Head of caudate nucleus (tissue), 42 donors: ENCODE measurements around the gene ASMTL.
"Not testable (repeated sequence)": the region's sequence is repeated elsewhere in the genome, so short reads cannot be mapped to it uniquely, and the experiment has no call there.

Experiments
- DNase-seq, 42 donors: peaks; one replicate each; pipeline versions ENCODE4 v3.0.0 to v3.0.0-alpha.2; 2020 to 2021; ENCODE audit warnings: mixed read lengths in 7 of 42
- intact Hi-C: fragments of 100-400 bp; cut with DNase I; formaldehyde crosslinking; loops from one replicate; pipeline ENCODE4 v1.15.0; 2022

ASMTL gene, protein sequence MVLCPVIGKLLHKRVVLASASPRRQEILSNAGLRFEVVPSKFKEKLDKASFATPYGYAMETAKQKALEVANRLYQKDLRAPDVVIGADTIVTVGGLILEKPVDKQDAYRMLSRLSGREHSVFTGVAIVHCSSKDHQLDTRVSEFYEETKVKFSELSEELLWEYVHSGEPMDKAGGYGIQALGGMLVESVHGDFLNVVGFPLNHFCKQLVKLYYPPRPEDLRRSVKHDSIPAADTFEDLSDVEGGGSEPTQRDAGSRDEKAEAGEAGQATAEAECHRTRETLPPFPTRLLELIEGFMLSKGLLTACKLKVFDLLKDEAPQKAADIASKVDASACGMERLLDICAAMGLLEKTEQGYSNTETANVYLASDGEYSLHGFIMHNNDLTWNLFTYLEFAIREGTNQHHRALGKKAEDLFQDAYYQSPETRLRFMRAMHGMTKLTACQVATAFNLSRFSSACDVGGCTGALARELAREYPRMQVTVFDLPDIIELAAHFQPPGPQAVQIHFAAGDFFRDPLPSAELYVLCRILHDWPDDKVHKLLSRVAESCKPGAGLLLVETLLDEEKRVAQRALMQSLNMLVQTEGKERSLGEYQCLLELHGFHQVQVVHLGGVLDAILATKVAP

DNA sequence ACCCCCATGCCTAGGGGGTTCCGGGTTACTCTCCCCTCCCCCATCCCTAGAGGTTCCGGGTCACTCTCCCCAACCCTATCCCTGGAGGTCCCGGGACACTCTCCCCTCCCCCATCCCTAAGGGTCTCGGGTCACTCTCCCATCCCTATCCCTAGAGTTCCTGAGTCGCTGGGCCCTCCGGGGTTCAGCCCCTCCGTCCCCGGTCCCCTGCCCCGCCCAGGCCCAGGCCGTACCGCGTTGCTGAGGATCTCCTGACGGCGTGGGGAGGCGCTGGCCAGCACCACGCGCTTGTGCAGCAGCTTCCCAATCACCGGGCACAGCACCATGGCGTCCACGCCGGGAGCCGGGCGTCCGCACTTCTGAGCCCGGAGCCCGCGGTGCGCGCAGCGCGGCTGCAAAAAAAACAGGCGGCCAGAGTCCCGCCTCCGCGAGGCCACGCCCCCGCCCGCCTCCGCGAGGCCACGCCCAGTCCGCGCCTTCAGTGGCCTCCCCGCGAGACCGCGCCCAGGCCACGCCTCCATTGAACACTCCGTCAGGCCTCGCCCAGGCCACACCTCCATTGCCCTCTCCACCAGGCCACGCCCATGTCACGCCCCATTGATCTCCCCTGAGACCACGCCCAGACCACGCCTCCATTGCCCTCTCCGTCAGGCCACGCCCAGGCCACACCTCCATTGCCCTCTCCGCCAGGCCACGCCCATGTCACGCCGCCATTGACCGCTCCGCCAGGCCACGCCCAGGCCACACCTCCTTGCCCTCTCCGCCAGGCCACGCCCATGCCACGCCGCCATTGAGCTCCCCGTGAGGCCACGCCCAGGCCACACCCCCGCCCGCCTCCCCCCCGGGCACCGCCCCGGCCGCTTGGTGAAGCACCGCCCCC is at the start of gene ASMTL:
ASMTL (minus strand) TSS at position 394 of the 879 bp plus-strand sequence; CDS start at position 325, 69 bp downstream.
- peak; percentile 99 to 100 (median 100) for DNase-seq
- intact Hi-C loops = loop anchor here (2.0 to 10.0 kb wide), 3 partner anchors 60 to 872 kb away; partner anchors contain the start of genes AKAP17A and SLC25A6

DNA sequence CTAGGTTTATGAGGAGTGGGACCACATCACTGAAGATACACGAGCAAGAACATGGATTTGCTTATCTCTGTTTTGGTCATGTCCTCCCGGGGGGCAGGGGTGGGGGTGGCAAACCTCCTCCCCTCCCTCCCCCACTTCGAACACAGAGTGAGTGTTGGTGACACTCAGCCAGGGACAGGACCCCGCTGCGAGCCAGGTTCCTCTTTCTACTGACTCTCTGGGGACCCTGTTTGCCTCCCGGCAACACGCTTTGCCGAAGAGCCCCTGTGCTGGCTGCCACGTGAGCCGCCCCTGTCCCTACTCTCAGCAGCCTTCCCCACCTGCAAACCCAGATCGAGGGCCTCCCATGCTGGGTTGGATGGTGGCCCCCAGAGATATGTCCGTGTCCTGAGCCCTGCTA is 49.5 kb upstream of the ASMTL start:
- DNase-seq = peak in 1 of 42 donors; percentile 16
- intact Hi-C loops = no loop called here

DNA sequence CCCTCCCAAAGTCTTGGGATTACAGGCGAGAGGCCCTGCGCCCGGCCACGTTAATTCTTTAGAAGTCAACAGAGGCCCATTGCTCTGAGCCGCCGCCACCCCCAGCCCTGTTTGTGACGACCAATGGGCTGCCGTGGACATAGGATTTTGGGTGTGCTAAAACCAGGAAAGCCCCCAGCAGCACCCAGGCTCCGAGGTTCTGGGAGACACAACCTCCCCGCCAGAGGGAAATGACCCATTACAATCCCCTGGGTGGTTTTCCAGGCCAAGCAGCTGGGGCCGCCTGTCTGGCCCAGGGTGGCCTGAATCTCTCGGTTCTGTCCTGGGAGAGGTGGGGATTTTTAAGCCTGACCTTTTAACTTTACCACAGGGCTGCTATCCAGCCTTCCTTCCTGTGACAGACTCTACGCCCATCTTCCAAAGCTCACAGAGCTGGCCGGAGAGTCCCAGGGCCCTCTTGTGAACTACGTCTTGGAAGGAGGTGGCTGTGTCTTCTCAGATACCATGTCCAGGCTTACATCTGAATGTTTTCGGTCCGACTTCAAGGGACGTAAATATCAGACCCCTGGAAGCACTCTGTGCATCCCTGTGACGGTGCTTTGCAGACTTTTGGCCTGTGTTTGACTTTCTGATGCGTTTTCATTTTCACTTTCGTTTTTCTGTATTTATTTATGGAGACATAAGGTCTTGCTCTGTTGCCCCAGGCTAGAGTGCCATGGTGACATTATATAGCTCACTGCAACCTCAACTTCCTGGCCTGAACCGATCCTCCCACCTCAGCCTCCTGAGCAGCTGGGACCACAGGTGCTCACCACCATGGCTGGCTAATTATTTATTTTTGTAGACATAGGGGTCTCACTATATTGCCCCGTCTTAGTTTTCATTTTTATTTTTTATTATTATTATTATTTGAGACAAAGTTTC is 48.3 kb upstream of the ASMTL start:
- intact Hi-C loops = no loop called here
- peak in 1 of 42 donors; percentile 19 for DNase-seq

DNA sequence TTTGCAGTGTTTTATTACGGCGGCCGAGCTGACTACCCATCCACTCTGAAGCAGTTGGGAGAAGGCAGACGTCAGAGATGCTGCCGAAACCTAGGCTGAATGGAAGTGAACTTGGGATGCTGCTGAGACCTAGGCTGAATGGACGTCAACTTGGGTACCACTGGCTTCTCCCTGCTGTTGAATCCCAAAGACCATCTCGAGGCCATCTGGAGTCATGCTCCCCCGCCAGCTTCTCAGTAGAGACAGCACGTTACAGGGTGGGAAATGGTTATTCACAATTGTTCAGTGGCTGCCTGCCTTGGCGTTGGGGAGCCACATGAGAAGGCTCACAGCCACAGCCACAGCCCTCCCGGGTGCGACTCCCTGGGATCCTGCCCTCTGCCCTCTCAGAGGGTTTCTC is 43.4 kb upstream of the ASMTL start:
- intact Hi-C loops = no loop called here
- no peak for DNase-seq

DNA sequence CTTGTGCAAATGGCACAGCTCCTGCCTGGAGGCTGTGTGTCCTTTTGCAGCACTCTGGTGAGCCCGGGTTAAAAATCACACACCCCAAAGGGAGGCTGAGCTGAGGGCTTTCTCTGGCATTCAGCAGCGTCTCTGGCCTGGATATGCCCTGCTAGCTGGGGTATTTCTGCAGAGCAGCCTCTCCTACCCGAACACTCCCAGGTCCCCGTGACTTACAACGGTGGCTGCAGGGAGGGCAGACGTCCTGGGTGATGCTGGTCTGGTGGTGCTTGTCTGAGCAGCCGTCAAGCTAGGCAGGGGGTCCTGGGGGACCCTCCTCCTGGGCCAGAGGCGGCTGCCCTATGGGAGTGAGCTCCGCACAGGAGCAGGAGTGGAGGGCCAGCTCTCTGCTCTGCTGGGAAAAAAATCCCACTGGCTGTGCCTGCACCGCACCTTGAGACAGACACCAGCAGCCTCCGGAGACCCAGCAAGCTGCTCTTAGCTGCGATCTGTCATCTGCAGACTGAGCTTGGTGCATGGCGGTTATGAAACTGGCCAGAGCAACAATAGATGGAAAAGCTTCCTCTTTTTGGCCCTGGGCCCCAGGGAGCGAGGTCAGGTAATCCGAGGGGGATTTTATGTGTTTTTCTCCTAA is 41.3 kb upstream of the ASMTL start:
- DNase-seq = peak in 3 of 42 donors; percentile 5 to 41 (median 8)
- intact Hi-C loops = no loop called here

DNA sequence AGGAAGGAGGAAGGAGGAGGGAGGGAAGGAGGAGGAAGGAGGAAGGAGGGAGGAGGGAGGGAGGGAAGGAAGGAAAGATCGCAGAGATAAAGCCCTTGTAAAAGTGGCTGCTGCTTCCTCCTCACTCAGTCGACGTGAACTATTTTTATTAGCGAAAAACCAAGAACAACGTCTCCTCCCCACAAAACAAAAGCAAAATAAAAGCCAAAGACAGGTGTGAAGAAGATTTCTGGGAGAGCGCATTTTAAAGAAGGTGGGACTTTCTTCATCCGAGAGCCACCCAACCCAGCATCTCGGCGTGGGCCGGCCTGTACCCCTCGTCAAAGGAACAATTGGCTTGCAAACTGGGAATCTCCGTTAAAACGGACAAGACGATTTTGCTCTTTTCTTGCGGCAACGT is 40.7 kb upstream of the ASMTL start:
- peak in 2 of 42 donors; percentile 19 to 36 for DNase-seq
- intact Hi-C loops = no loop called here

DNA sequence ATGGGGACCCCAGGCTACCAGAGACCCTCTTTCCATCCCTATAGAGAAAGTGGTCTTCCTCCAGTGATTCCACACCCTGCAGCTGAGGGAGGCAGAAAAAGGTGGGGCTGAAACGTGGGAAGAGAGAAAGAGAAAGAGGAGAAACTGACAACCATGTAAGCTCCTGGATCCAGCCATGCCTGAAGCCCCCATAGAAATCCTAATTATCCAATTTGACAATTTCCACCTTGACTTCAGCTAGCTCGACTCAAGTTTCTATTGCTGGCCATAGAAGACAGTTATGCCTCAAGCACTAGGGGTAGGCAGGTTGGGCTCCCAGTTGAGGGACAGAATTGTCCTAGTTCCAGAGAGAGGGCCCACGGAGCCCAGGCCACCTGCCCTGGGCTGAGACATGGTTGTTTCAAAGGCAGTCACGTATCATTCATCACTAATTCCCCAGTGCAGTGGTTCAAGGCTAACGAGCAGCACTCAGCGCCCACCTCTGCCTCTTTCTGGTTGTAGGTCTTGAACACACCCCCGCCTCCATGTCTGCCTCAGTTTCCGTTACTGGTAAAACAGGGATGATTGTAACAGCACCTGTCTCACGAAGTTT is 39.8 kb upstream of the ASMTL start:
- intact Hi-C loops = no loop called here
- DNase-seq = peak in 1 of 42 donors; percentile 17

DNA sequence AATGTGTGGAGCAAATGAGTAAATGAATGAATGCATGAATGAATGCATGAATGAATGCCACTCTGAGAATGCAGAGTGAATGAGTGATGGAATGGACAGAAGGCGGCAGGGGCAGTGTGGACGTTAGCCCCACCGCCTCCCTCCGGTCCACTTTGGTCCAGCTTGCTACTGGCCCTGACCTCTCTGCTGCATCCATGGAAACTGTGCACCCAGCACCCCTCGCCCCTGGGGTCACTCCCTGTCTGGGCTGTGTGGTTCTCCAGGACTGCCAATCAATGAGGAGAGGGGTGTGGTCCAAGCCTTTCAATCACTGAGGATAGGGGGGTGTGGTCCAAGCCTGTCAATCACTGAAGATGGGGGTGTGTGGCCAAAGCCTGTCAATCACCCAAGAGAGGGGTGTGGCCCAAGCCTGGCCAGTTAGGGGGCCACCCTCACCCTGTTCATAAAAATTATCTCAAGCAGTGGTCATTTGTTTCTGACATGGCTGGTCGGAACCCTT is 39.2 kb upstream of the ASMTL start:
- intact Hi-C loops = no loop called here
- DNase-seq = peak in 2 of 42 donors; percentile 16 to 21

DNA sequence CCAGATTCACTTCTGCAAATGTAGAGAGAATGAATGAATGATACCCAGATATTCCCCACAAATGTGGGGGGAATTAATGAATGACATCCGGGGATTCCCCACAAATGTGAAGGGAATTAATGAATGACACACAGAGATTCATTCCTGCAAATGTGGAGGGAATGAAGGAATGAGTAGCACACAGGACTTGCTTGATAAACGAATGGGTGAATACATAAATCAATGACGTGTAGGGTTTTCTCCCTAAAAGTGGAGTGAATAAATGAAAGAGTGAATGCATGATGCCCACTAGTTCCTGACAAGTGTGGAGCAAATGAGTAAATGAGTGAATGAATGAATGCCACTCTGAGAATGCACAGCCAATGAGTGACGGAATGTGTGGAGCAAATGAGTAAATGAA is 38.5 kb upstream of the ASMTL start:
- intact Hi-C loops, DNase-seq: not testable (repeated sequence)

DNA sequence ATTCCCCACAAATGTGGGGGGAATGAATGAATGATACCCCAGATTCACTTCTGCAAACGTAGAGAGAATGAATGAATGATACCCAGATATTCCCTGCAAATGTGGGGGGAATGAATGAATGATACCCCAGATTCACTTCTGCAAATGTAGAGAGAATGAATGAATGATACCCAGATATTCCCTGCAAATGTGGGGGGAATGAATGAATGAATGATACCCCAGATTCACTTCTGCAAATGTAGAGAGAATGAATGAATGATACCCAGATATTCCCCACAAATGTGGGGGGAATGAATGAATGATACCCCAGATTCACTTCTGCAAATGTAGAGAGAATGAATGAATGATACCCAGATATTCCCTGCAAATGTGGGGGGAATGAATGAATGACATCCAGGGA is 38.0 kb upstream of the ASMTL start:
- intact Hi-C loops, DNase-seq: not testable (repeated sequence)

DNA sequence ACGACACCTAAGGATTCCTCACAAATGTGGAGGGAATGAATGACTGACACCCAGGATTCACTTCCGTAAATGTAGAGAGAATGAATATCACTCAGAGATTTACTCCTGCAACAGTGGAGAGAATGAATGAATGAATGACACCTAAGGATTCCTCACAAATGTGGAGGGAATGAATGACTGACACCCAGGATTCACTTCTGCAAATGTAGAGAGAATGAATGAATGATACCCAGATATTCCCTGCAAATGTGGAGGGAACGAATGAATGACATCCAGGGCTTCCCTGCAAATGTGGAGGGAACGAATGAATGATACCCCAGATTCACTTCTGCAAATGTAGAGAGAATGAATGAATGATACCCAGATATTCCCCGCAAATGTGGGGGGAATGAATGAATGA is 36.6 kb upstream of the ASMTL start:
- intact Hi-C loops, DNase-seq: not testable (repeated sequence)

DNA sequence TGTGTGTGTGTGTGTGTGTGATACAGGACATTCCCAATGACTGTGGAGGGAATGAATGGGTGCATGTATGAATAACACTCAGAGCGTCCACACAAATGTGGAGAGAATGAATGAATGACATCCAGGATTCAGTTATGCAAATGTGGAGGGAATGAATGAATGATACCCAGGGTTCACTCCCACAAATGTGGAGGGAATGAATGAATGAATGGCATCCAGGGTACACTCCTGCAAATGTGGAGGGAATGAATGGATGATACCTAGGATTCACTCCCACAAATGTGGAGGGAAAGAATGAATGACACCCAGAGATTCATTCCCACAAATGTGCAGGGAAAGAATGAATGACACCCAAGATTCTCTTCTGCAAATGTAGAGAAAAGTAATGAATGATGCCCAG is 36.0 kb upstream of the ASMTL start:
- intact Hi-C loops = no loop called here
- DNase-seq = no peak

DNA sequence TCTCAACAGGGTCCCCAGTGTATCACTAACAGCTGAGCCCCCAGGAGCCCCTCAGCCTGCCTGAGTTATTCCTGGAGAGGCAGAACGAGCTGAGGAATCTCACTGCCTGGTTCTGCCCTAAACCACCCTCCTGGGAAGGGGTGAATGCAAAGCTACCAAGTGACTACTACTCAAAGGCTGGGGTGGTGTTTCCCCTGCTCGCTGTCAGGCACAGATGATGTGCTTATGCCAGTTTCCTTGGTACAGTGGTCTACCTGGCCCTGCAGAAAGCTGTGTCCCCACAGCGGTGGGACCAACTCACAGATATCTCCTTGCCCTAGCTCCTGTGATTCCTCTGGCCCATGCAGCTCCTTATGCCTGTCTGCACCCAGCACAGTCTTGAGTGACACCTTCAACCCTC is 35.4 kb upstream of the ASMTL start:
- peak in 2 of 42 donors; percentile 7 to 8 for DNase-seq
- intact Hi-C loops = no loop called here

DNA sequence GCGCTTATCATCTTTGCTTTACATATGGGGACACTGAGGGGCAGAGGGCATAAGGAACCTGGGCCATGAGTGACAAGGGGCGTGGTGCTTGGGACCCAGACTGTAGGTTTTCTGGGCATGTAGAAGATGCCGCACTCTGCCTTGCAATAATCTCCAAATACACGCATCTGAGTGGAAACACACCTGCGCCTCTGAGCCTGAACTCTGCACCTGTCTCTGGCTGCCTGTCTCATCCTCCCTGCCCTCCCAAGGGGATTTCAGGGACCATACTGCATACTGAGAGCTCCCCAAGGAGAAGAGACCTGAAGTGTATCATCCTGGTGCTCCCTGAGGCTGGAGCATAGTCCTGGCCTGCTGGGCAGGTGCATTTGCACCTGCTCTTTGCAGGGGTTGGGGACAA is 34.7 kb upstream of the ASMTL start:
- intact Hi-C loops = no loop called here
- peak in 2 of 42 donors; percentile 4 to 22 for DNase-seq

DNA sequence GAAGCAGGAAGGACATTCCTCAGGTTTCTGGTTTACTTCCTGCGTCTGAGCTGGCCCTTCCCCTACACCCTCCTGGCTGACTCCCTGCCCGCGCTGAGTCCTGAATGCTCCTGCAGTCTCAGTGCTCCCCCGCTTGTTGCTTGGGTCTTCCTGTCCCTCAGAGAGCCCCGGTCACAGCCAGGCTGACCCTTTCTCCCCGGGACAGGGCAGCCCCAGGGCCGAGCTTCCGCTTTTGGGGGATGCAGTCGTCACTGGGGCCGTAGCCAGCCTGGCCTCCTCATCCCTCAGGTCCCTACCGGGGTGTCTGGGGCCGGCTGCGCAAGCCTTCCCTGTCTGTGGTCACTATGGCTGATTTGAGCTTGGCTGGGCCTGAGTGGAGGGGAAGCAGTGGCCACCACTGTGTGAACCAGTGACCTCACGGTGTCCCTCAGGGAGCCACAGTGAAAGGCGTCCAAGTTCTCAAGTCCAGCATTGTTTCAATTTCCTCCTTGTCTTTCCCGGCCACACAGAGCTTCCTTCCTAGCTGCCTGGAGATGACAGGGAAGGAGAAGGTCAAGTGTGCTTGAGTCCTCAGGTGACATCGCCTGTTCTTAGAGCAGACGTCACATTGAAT is 34.1 kb upstream of the ASMTL start:
- intact Hi-C loops = no loop called here
- peak in 2 of 42 donors; percentile 33 to 34 for DNase-seq

DNA sequence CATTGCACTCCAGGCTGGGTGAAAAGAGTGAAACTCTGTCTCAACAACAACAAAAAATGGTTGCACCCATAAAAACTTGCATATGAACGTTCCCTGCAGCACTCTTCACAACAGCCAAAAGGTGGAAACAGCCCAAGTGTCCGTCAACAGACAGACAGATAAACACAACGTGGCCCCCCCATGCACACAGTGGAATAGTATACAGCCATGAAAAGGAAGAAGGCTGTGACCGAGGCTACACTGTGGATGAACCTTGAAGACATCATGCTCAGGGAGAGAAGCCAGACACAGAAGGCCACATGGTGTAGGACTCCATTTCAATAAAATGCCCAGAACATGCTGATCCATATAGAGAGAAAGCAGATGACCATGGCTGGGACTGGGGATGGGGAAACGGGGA is 33.5 kb upstream of the ASMTL start:
- peak in 2 of 42 donors; percentile 3 to 28 for DNase-seq
- intact Hi-C loops = no loop called here

DNA sequence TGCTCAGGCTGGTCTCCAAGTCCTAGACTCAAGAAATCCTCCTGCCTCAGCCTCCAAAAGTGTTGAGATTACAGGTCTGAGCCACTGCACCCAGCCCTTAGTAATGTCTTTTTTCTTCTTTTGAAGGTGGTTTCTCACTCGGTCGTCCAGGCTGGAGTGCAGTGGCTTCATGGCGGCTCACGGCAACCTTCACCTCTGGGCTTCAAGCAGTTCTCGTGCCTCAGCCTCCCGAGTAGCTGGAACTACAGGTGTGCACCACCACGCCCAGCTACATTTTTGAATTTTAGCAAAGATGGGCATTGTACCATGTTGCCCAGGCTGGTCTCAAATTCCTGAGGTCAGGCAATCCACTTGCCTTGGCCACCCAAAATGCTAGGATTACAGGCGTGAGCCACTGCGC is 32.3 kb upstream of the ASMTL start:
- intact Hi-C loops = no loop called here

More for the DNA sequence above, 32.3 kb upstream of the ASMTL start:
- peak in 2 of 42 donors; percentile 18 to 20 for DNase-seq
